GM12878 (cell line): ENCODE results near the gene LIPM. TPM values are rescaled to one million over a fixed set of nuclear protein-coding genes. Genes with fewer than 3 reads are reported as not detected.

ENCODE experiments used
- ATAC-seq: fragments of 200-7000 bp; cut with Tn5 transposase; 3 replicates; pipeline ENCODE4 v1.9.1; 2020; ENCODE audit warnings: mild to moderate bottlenecking, moderate library complexity
- BruUV-seq: library from RNA; stranded (reverse); fragments of 400-500 nt; replicated peaks from 2 replicates; lab custom pipeline; 2021; lab: Mats Ljungman, UMichigan
- CTCF ChIA-PET: fragments of 300-600 bp; sonication (Branson Sonifier 250); formaldehyde crosslinking; extraction: SDS; loops from one replicate; lab custom pipeline; 2021; ENCODE audit warnings: inconsistent platforms; lab: Yijun Ruan, JAX
- POLR2A ChIA-PET: fragments of 350-600 bp; formaldehyde crosslinking; extraction: SDS; loops from one replicate; lab custom pipeline; 2021; ENCODE audit warnings: inconsistent platforms; lab: Charles Lee
- RAD21 ChIA-PET: fragments of 300-600 bp; sonication (Branson Sonifier 250); formaldehyde crosslinking; loops from one replicate; lab custom pipeline; 2023; ENCODE audit warnings: antibody characterized with exemption; ENCODE audit not compliant: unreplicated experiment; lab: Charles Lee
- SMC1A ChIA-PET: fragments of 300-600 bp; sonication (Branson Sonifier 250); formaldehyde crosslinking; loops from one replicate; lab custom pipeline; 2023; ENCODE audit not compliant: unreplicated experiment, uncharacterized antibody; lab: Charles Lee
- DNase-seq: peaks from one replicate; pipeline ENCODE4 v3.0.0-alpha.2; 2011; ENCODE audit warnings: low read depth, low spot score
- FAIRE-seq: peaks from 3 replicates; lab custom pipeline; 2011; peaks lifted over from hg19 to GRCh38; lab: Jason Lieb, UNC
- H2AFZ ChIP-seq: 2 replicates; pipeline ENCODE4 v1.6.0; 2011; ENCODE audit warnings: low read depth, low read length, control low read depth; ENCODE audit not compliant: control insufficient read depth
- H3K27ac ChIP-seq: 2 replicates; pipeline ENCODE4 v1.5.1; 2011; ENCODE audit warnings: control low read depth; ENCODE audit not compliant: control insufficient read depth, insufficient read depth
- H3K27me3 ChIP-seq, 2 experiments: replicated peaks in 1 of 2; 2 replicates each; pipeline versions ENCODE4 v1.6.0 to v1.6.1; 2011; ENCODE audit warnings: low read length in 1 of 2; ENCODE audit not compliant: control insufficient read depth in 2 of 2, insufficient read depth in 2 of 2
- H3K36me3 ChIP-seq, 2 experiments: 2 replicates each; pipeline ENCODE4 v1.5.1; 2011; ENCODE audit warnings: low read length in 1 of 2; ENCODE audit not compliant: control insufficient read depth in 2 of 2, insufficient read depth in 2 of 2
- H3K4me1 ChIP-seq: 2 replicates; pipeline ENCODE4 v1.6.1; 2011; ENCODE audit warnings: mild to moderate bottlenecking, low read length, moderate library complexity, mixed read lengths; ENCODE audit not compliant: control insufficient read depth, insufficient read depth
- H3K4me2 ChIP-seq: 2 replicates; pipeline ENCODE4 v1.6.0; 2011; ENCODE audit warnings: control low read depth; ENCODE audit not compliant: control insufficient read depth, insufficient read depth
- H3K4me3 ChIP-seq: fragments of 200-600 bp; sonication (generic); 2 replicates; pipeline ENCODE4 v1.5.1; 2016
- H3K79me2 ChIP-seq: 2 replicates; pipeline ENCODE4 v1.6.0; 2011; ENCODE audit warnings: low read length; ENCODE audit not compliant: control insufficient read depth, insufficient read depth
- H3K9ac ChIP-seq: 2 replicates; pipeline ENCODE4 v1.8.0; 2011; ENCODE audit warnings: low read length, control low read depth, mixed read lengths; ENCODE audit not compliant: control insufficient read depth, insufficient read depth
- H3K9me3 ChIP-seq: replicated peaks from 3 replicates; pipeline ENCODE4 v1.5.1; 2011; ENCODE audit warnings: mild to moderate bottlenecking, low read length; ENCODE audit not compliant: control insufficient read depth, insufficient read depth
- H4K20me1 ChIP-seq: 2 replicates; pipeline ENCODE4 v1.6.0; 2011; ENCODE audit not compliant: control insufficient read depth, insufficient read depth
- BRCA1 ChIP-seq: IDR thresholded peaks from 2 replicates; pipeline ENCODE4 v1.6.1; 2011; ENCODE audit warnings: low read depth, low read length, improper control_type of control experiment
- ETV6 ChIP-seq, 2 experiments: fragments of 450-650 bp in 1 of 2; IDR thresholded peaks in 1 of 2; conservative IDR thresholded peaks in 1 of 2; 2 replicates each; pipeline ENCODE4 v1.6.1; 2014; ENCODE audit warnings: antibody characterized with exemption in 1 of 2, borderline replicate concordance in 1 of 2, low read depth in 1 of 2, mild to moderate bottlenecking in 1 of 2, moderate library complexity in 1 of 2
- TARDBP ChIP-seq: IDR thresholded peaks from 2 replicates; pipeline ENCODE4 v1.6.1; 2016; ENCODE audit warnings: borderline replicate concordance
- WRNIP1 ChIP-seq: IDR thresholded peaks from 2 replicates; pipeline ENCODE4 v1.6.1; 2011; ENCODE audit warnings: low read depth, low read length, improper control_type of control experiment, borderline replicate concordance
- WGBS: methylation state at CpG from one replicate; pipeline ENCODE4 v1.1.6; 2016; ENCODE audit warnings: low lambda C conversion rate; ENCODE audit not compliant: insufficient replicate concordance, insufficient coverage; ENCODE audit errors: missing lambda C conversion rate; 5-methylcytosine and 5-hydroxymethylcytosine counted together
- in situ Hi-C: fragments of 300-500 bp; cut with MboI; formaldehyde crosslinking; loops from 9 replicates; pipeline ENCODE4 v1.14.3; 2018; ENCODE audit warnings: mixed read lengths
- intact Hi-C: fragments of 100-400 bp; cut with micrococcal nuclease; formaldehyde crosslinking; loops from one replicate; pipeline ENCODE4 v1.14.2; 2022; ENCODE audit not compliant: unreplicated experiment
- polyA plus RNA-seq, 11 experiments: library from polyadenylated mRNA; depleted of rRNA in 4 of 11; unstranded in 6 of 11; stranded (reverse) in 5 of 11; fragments of >200 nt; fragmentation: Nextera tagmentation in 4 of 11; fragmentation: Illumina TruSeq in 1 of 11; extraction: Ambion mirVana in 4 of 11; extraction: Trizol in 1 of 11; gene quantifications; 1 replicate in 1 of 11; 2 replicates in 10 of 11; pipeline versions ENCODE4 v1.2.1 to v1.2.3, GENCODE V29; 2011 to 2016; ENCODE audit warnings: inconsistent platforms in 2 of 11, missing spikeins in 2 of 11, low read depth in 1 of 11
- total RNA-seq, 4 experiments: library from RNA; depleted of rRNA in 3 of 4; stranded (reverse); fragments of >200 nt in 3 of 4; fragmentation: Illumina TruSeq in 1 of 4; extraction: Trizol in 1 of 4; gene quantifications; 2 replicates each; pipeline versions ENCODE4 v1.2.1 to v1.2.3, GENCODE V29; 2013 to 2021
- TF ChIP-seq, protein P1 (sequence below): IDR thresholded peaks from 2 replicates; pipeline ENCODE4 v1.6.1; 2011; ENCODE audit warnings: borderline replicate concordance, low read depth, mild to moderate bottlenecking, moderate library complexity, mixed read lengths, low read length; ENCODE audit not compliant: insufficient read depth; ENCODE audit errors: extremely low read length
- TF ChIP-seq, protein P2 (sequence below): fragments of 450-650 bp; formaldehyde crosslinking; IDR thresholded peaks from 2 replicates; pipeline ENCODE4 v1.4.0; 2022; ENCODE audit warnings: mild to moderate bottlenecking, moderate library complexity
- TF ChIP-seq, protein P3 (sequence below): fragments of 450-650 bp; IDR thresholded peaks from 2 replicates; pipeline ENCODE4 v1.6.1; 2014; ENCODE audit warnings: mild to moderate bottlenecking
- TF ChIP-seq, protein P4 (sequence below): fragments of 450-650 bp; IDR thresholded peaks from 2 replicates; pipeline ENCODE4 v1.6.1; 2017; ENCODE audit warnings: mild to moderate bottlenecking

The LIPM gene
- total and polyA plus RNA-seq, 10 of the 15 experiments (the other 5 are each of a cell fraction or from before 2014, with no cell fraction given), result not detected

DNA sequence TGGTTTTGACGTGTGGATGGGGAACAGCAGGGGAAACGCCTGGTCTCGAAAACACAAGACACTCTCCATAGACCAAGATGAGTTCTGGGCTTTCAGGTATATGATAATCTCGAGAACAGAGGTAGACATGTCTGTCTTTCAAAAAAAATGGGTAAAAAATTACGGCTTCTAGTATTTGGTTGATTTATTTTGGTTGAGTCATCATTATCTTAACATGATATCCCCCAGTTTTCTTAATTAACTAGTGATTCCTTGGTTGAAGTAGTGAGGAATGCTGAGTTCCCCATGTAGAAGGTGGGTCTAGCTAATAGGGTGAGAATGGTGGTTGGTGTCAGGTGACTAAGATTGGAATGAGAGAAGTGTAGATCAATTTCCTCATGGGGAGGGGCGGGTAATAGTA is 10.7 kb downstream of the LIPM start:
- 67% methylated on average over 6 of the region's 6 CpGs for WGBS
- H4K20me1 ChIP-seq, result no peaks in the 10 kb centered on the region
- TF ChIP-seq BRCA1, result no peak
- TF ChIP-seq, protein P1, sequence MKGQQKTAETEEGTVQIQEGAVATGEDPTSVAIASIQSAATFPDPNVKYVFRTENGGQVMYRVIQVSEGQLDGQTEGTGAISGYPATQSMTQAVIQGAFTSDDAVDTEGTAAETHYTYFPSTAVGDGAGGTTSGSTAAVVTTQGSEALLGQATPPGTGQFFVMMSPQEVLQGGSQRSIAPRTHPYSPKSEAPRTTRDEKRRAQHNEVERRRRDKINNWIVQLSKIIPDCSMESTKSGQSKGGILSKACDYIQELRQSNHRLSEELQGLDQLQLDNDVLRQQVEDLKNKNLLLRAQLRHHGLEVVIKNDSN, result no peak
- TF ChIP-seq, all 136 proteins: peak for 0
- ChIA-PET RAD21 (interaction anchor here (0.7 to 1.3 kb wide), 2 partner anchors 23 to 124 kb away, joined by 3 to 4 read pairs; no protein-coding TSS in a partner anchor), POLR2A (no interaction called here), CTCF (interaction anchor here (0.7 to 7.3 kb wide), 8 partner anchors 11 to 248 kb away, joined by 3 to 54 read pairs (median 4); partner anchors contain the start of gene LIPN), SMC1A (interaction anchor here (0.7 to 2.1 kb wide), 7 partner anchors 8 to 430 kb away, joined by 3 to 6 read pairs (median 4); no protein-coding TSS in a partner anchor)
- intact Hi-C loops, result loop anchor here (5.0 kb wide), 2 partner anchors 86 to 231 kb away; partner anchors contain the start of gene RNLS
- Histone ChIP-seq H2AFZ (no peak overlapping the region), H3K27me3 (peaks cover 0 to 4% of the 10 kb centered on the region in 2 experiments; a peak in 2 of 4 replicates), H3K27ac (no peak overlapping the region), H3K4me3 (no peak overlapping the region), H3K4me1 (no peaks in the 10 kb centered on the region), H3K79me2 (no peaks in the 10 kb centered on the region), H3K36me3 (no peaks in the 10 kb centered on the region), H3K9me3 (no peaks in the 10 kb centered on the region), H3K4me2 (no peak overlapping the region), H3K9ac (no peak overlapping the region)
- no peak for FAIRE-seq
- ATAC-seq, result no peak
- in situ Hi-C loops, result loop anchor here (5.0 kb wide), 1 partner anchor 241 kb away; no protein-coding TSS in a partner anchor
- no TSS peak for BruUV-seq
- DNase-seq, result no peak

DNA sequence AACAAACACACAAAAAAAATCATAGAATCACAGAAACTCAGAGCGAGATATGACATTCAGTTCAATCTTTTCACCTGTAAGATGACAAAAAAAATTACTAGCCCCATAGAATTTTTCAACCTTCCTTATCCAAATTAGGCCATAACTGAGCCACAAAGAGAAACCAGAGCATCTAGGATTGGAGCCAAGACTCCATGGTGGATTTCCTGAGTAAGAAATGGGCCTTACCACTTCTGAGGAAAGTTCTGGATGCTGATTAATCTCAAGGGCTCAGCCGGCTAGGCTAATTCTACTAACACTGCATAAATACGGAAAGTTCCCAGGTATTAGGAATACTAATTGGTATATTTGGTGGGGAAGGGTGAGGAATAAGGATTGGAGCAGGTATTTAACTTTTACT is 16.8 kb downstream of the LIPM start:
- 0 out of 4 replicates have a peak, but pooled peaks cover 0 to 2% of the 10 kb centered on the region in 2 experiments for H3K27me3 ChIP-seq
- POLR2A ChIA-PET, result no interaction called here
- WGBS, result 81% methylated on average over 3 of the region's 3 CpGs
- H3K4me1 ChIP-seq, result no peaks in the 10 kb centered on the region
- no TSS peak for BruUV-seq
- no peak overlapping the region for H2AFZ ChIP-seq
- H4K20me1 ChIP-seq, result no peaks in the 10 kb centered on the region
- H3K79me2 ChIP-seq, result no peaks in the 10 kb centered on the region
- in situ Hi-C loops, result loop anchor here (5.0 kb wide), 1 partner anchor 132 kb away; no protein-coding TSS in a partner anchor
- H3K36me3 ChIP-seq, result no peaks in the 10 kb centered on the region
- intact Hi-C loops, result no loop called here
- SMC1A ChIA-PET, result interaction anchor here (1.1 to 1.3 kb wide), 2 partner anchors 15 to 51 kb away, joined by 3 to 5 read pairs; no protein-coding TSS in a partner anchor
- no peak overlapping the region for H3K9ac ChIP-seq
- ATAC-seq (no peak), DNase-seq (no peak), FAIRE-seq (no peak)
- no peak overlapping the region for H3K27ac ChIP-seq
- RAD21 ChIA-PET, result no interaction called here
- H3K4me3 ChIP-seq, result no peak overlapping the region
- CTCF ChIA-PET, result no interaction called here
- H3K9me3 ChIP-seq, result no peaks in the 10 kb centered on the region
- H3K4me2 ChIP-seq, result no peak overlapping the region
- TF ChIP-seq WRNIP1 (no peak), TARDBP (no peak), ETV6 (conservative IDR thresholded peaks at IDR 0.05 in 1 of 2, IDR thresholded peaks at IDR 0.05 in 1 of 2; ENCODE audit: borderline replicate concordance in 1 of 2, low read depth in 1 of 2) (no peak)
- TF ChIP-seq, protein P2, sequence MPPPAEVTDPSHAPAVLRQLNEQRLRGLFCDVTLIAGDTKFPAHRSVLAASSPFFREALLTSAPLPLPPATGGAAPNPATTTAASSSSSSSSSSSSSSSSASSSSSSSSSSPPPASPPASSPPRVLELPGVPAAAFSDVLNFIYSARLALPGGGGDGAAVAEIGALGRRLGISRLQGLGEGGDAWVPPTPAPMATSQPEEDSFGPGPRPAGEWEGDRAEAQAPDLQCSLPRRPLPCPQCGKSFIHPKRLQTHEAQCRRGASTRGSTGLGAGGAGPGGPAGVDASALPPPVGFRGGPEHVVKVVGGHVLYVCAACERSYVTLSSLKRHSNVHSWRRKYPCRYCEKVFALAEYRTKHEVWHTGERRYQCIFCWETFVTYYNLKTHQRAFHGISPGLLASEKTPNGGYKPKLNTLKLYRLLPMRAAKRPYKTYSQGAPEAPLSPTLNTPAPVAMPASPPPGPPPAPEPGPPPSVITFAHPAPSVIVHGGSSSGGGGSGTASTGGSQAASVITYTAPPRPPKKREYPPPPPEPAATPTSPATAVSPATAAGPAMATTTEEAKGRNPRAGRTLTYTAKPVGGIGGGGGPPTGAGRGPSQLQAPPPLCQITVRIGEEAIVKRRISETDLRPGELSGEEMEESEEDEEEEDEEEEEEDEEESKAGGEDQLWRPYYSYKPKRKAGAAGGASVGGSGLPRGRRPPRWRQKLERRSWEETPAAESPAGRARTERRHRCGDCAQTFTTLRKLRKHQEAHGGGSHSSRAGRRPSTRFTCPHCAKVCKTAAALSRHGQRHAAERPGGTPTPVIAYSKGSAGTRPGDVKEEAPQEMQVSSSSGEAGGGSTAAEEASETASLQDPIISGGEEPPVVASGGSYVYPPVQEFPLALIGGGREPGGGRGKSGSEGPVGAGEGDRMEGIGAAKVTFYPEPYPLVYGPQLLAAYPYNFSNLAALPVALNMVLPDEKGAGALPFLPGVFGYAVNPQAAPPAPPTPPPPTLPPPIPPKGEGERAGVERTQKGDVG (CRISPR knock-in tag), result no peak
- TF ChIP-seq, protein P3, sequence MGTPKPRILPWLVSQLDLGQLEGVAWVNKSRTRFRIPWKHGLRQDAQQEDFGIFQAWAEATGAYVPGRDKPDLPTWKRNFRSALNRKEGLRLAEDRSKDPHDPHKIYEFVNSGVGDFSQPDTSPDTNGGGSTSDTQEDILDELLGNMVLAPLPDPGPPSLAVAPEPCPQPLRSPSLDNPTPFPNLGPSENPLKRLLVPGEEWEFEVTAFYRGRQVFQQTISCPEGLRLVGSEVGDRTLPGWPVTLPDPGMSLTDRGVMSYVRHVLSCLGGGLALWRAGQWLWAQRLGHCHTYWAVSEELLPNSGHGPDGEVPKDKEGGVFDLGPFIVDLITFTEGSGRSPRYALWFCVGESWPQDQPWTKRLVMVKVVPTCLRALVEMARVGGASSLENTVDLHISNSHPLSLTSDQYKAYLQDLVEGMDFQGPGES, result no peak
- TF ChIP-seq, protein P4, sequence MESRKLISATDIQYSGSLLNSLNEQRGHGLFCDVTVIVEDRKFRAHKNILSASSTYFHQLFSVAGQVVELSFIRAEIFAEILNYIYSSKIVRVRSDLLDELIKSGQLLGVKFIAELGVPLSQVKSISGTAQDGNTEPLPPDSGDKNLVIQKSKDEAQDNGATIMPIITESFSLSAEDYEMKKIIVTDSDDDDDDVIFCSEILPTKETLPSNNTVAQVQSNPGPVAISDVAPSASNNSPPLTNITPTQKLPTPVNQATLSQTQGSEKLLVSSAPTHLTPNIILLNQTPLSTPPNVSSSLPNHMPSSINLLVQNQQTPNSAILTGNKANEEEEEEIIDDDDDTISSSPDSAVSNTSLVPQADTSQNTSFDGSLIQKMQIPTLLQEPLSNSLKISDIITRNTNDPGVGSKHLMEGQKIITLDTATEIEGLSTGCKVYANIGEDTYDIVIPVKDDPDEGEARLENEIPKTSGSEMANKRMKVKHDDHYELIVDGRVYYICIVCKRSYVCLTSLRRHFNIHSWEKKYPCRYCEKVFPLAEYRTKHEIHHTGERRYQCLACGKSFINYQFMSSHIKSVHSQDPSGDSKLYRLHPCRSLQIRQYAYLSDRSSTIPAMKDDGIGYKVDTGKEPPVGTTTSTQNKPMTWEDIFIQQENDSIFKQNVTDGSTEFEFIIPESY, result no peak
